ENCODE measurements around the gene SAG.

- no peak for TF ChIP-seq CTCF (IDR thresholded peaks at IDR 0.05)
- TF ChIP-seq POLR2A (IDR thresholded peaks at IDR 0.05) = no peak
- no peak for TF ChIP-seq POLR2AphosphoS5 (IDR thresholded peaks at IDR 0.05)
These were observed 62.5 kb downstream of the SAG start for GRCh38 chr2:233369897-233370685.

Measured in gastroesophageal sphincter (tissue), 3 donors.